ENCODE data around the gene CACNA1F.

GRCh38 chrX:49186125-49187027, 46.8 kb downstream of the CACNA1F start, which contains the start of gene PRICKLE3:
- TF ChIP-seq CTCF (IDR thresholded peaks at IDR 0.05; ENCODE audit: low read length) (peak; percentile 44), EZH2 (optimal IDR thresholded peaks at IDR 0.05; ENCODE audit: low read depth, low read length) (no peak), EZH2phosphoT487 (IDR thresholded peaks at IDR 0.05; ENCODE audit: low read length) (no peak)

Measured in MM.1S (cell line).